Measurements from ENCODE around the gene STMN3.
A peak's percentile ranks its signal among the peaks of the same experiment; 100 is the strongest.
"Not testable (repeated sequence)": the region's sequence is repeated elsewhere in the genome, so short reads cannot be mapped to it uniquely, and the experiment has no call there.

STMN3 gene

DNA sequence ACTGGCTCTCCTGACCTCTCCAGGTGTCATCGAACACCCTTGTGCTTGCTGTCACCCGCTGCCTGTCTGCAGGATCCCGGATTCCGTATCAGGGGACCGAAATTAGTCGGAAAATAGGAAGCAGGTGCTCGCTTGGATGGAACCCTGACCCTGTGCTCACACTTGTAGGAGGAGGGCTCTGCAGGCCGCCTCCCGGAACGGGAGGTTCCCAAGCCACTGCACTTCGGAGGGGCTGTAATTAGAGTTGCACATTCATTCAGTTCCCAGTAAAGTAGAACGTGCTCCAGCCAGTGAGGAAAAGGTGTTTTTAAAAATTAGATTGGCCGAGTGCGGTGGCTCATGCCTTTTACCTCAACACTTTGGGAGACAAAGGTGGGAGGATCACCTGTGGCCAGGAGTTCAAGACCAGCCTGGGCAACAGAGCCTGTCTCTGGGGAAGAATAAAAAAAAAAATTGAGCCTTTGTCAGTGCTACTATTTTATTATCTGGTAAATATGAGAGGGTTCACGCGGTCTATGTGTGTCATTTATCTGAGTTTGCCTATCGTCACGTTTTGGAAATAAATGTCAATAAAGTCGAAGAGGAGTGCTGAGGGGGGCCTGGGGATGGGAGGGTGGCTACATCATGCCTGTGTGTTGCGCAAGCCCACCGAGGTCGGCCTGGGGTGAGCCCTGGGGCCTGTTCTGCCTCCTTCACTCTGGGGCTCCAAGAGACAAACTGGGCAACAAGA, 24.8 kb downstream of the STMN3 start:
- peak; percentile 89 for DNase-seq

- no peak for DNase-seq
Observed at GRCh38 chr20:63627751-63628245, 25.4 kb downstream of the STMN3 start.

- peak; percentile 96 for DNase-seq
Observed at GRCh38 chr20:63627129-63627750, 26.0 kb downstream of the STMN3 start.

DNA sequence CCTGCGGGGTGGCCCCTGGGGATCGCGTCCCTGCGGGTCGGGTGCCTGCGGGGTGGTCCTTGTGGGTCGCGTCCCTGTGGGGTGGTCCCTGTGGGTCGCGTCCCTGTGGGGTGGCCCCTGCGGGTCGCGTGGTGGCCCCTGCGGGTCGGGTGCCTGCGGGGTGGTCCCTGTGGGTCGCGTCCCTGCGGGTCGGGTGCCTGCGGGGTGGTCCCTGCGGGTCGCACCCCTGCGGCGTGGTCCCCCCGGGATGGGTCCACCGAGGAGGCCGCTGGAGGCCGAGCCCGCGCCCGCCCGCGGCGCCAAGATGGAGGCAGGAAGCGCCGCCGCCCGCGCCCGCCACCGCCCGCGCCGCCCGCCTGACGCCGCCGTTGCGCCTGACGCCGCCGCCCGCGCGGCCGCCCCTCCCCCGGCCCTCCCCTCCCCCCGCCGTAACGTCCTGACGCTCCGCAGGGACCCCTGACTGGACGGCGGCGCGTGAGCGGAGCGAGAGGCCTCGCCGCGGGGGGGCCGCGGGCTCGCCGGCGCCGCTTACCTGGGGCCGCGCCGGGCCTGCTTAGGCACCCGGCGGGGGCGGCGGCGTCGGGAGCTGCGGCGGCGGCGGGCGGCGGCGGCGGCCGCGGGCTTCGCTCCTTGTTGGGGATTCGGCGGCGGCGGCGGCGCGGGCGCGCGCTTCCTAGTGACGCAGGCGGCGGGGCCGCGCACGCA, 26.6 kb downstream of the STMN3 start, which contains the start of gene GMEB2:
Gene GMEB2 (minus strand): TSS at position 678 of the 705 bp plus-strand sequence. CDS start 7,704 bp downstream, outside the sequence.
- DNase-seq, result peak; percentile 73

DNA sequence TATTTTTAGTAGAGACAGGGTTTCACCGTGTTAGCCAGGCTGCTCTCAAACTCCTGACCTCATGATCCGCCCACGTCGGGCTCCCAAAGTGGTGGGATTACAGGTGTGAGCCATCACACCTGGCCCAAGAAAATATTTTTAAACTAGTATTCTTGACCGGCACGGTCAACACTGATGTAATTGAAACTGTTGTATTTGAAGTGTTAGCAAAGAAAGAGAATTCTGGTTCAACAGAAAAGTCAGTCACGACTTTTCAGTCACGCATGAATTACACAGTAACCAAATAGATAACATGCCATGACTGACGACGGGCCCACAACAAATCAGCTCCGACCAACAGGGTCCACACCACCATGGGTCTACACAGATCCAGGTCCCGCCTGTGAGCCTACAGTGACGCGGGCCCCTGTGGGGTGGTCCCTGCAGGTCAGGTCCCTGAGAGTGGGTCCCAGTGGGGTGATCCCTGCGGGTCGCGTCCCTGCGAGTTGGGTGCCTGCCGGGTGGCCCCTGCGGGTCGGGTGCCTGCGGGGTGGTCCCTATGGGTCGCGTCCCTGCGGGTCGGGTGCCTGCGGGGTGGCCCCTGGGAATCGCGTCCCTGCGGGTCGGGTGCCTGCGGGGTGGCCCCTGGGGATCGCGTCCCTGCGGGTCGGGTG, 27.3 kb downstream of the STMN3 start:
- DNase-seq, result no peak

DNA sequence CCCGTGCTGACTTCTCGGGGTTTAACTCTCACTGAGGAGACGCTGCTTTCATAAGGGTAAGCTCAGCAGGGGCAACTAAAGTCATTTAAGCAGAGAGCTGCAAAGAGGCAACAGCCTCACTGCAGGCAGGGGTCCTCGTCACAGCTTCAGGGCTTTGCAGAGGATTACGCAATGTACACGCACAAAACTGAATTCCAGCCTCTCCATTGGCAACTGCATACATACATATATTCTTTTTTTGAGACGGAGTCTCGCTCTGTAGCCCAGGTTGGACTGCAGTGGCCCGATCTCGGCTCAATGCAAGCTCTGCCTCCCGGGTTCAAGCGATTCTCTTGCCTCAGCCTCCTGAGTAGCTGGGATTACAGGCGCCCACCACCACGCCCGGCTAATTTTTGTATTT, 28.7 kb downstream of the STMN3 start:
- no peak for DNase-seq

GRCh38 chr20:63622732-63623131, 30.5 kb downstream of the STMN3 start:
- DNase-seq, result no peak

DNA sequence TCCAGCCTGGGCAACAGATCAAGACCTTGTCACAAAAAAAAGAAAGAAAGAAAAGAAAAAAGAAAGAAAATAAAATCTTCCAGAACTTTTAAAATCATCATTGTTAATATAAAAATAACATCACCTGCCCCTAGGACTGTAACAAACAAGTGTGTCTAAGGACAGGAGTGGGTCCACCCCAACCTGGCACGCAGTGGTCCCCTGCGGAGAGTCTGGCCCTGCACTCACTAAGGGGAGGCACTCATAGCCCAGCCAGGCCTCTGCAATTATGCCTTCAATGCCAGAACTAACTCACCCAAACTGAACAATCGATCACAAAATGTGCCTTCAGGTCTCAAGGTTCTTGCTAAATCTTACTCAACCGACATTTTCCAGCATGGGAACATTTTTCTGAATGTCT, 31.1 kb downstream of the STMN3 start:
- no peak for DNase-seq

DNA sequence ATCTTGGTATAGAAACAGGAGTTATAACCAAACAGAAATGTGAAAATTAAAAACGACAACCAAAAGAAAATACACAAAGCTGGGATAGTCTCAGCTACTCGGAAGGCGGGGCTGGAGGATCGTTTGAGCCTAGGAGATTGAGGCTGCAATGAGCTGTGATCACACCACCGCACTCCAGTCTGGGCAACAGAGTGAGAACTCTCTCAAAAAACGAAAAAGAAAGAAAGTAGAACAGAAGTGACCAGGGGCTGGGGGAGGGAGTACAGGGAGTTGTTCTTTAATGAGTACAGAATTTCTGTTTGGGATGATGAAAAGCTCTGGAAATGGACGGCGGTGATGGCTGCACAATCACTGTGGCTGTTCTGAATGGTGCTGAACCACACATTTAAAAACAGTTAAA, 32.2 kb downstream of the STMN3 start:
- DNase-seq, result no peak

DNA sequence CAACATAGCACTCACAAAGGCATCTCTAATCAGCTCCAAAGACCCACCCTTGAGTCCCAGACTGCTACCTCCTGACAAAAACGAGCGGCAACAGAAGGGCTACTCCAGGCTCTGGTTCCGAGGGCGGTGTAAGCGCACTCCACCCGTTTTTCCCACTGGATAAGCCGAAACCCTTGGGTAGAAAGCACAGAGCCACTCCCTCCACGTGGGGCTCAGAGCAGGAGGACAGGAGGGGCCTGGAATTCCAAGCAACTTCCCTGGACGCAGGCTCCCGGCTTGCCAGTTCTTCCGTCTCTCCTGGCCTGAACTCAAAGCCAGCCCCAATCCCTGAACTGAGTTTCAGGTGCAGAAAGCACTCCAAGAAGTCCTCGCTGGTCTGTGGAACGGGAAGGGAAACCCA, 33.7 kb downstream of the STMN3 start:
- no peak for DNase-seq

DNA sequence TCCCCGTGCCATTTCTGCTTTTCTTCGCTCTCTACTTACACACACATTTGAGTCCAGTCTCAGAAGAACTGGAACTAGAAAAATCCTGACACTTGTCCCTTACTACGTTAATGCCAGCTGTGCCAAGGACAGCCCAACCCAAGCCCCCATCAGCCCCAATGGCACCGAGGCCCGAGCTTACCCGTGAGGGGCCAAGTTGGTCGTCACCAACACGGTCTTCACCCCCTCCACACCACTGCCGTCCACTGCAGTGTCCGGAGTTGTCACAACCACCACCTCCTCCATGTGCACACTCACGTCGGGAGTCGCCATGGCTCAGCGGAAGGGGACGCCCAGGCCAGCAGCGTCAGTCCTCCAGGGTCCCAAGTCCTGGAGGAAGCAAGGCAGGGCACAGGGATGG, 34.1 kb downstream of the STMN3 start:
- DNase-seq, result no peak

DNA sequence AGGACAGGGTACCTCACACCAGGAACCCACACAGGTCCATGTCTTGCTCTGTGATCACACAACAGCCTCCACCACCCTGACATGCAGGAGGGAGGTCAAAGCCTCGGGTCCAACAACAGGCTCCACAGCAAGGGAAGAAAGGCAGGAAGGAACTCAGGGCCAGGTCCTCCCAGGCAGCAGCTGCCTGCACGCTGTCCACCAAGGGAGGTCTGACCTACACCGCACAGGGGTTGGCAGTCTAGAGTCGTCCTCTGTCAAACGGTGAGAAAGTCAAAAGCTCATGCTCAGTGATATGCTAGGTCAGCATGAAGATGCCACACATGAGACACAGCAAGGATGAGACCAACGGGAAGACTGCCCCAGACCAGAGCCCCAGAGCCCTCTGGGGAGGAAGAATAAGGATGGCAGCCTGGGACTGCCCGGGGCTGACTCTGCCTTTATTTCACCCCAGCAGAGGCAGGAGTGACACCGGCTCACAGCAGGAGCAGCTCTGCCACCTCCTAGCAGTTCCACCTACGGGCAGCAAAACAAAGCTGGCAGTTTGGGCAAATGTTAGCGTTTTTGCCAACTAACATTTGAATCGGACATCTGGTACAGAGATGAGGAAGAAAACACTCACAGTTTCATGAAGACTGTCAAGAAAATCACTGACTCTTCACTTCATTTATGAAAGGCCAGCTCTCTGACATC, 34.8 kb downstream of the STMN3 start:
- no peak for DNase-seq

DNA sequence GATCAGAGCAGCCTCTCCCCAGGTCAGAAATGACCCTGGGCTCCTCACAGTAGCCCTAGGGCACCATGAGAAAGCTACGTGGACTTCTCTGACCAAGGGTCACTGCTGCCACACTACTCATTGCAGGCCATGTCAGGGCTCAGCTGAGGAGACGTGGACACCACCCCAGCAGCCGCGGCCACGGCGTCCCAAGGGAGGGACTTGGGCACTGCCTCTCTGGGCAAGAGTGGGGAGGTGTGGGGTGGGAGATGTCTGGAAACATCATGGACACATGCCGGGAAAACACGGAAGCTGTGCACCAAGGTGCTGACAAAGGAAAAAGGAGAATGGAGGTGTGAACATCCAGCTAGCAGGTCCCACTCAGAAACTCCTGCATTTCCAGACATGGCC, 35.4 kb downstream of the STMN3 start:
- no peak for DNase-seq

GRCh38 chr20:63617092-63617875, 35.9 kb downstream of the STMN3 start:
- no peak for DNase-seq

DNA sequence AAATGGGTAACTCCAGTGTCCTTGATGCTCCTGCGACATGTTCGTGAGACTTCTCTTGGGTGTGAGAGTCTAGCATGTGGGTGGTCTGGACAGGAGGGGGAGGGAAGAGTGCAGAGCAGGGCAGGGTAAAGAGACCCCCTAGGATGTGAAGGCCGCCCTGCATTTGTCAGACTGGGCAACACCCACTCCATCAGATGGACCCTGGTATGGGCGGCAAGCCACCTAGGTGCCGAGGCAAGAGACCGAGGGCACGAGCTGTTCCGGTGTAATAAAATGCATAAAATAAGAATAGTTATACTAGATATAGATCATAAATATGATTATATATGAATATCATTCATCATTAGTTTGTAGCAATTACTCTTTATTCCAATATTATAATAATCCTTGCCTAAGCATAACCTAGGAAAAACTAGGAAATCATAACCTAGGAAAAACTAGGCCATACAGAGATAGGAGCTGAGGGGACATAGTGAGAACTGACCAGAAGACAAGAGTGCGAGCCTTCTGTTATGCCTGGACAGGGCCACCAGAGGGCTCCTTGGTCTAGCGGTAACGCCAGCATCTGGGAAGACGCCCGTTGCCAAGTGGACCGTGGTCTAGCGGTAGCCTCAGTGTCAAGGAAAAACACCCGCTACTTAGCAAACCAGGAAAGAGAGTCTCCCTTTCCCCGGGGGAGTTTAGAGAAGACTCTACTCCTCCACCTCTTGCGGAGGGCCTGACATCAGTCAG, 39.2 kb downstream of the STMN3 start:
- DNase-seq, result not testable (repeated sequence)

- no peak for DNase-seq
Observed at GRCh38 chr20:63612276-63612931, 40.8 kb downstream of the STMN3 start.

DNA sequence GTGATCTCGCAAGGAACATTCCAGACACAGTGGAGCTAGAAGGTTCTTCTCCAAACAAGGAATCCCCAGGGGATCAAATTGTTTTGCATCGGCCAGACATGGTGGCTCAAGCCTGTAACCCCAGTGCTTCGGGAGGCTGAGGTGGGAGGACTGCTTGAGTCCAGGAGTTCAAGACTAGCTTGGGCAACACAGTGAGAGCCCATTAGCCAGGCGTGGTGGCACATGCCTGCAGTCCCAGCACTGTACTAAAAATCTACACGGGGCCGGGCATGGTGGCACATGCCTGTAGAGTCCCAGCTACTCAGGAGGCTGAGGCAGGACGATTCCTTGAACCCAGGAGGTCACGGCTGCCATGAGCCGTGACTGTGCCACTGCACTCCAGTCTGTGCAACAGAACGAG, 41.6 kb downstream of the STMN3 start:
- no peak for DNase-seq

DNA sequence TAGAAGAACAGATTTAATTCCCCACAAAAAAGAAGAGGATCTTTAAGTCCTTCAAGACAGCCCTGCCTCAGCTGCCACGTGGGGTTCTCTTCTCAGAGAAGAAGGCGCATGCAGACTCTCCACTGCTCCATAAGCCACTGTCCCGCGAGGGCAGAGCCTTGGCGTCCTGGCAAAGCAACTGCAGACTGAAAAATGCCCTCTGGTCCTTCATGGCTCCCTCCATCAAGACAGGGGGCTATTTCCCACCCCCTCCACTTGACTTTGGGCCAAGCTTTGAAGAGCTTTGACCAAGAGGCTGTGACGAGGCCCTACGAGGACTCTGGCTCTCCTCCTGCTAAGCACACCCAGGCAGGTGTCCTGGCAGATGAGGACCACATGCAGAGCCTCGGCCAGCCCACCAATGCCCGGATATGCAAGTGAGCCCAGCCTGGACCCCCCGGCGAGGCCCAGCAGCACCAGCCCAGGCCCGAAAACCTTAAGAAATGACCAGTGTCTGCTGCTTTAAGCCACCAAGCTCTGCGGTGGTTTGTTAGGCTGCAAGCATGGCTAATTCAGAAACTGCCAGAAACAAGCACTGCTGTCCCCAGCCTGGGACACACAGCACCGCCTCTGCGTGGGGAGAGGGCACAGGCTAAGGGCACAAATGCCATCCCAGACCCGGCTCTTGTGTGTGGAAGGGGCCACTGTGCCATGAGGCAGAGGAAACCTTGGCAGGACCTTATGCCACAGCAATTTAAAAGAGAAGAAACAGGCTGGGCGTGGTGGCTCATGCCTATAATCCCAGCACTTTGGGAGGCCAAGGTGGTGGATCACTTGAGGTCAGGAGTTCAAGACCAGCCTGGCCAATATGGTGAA, 42.4 kb downstream of the STMN3 start:
- DNase-seq, result no peak

DNA sequence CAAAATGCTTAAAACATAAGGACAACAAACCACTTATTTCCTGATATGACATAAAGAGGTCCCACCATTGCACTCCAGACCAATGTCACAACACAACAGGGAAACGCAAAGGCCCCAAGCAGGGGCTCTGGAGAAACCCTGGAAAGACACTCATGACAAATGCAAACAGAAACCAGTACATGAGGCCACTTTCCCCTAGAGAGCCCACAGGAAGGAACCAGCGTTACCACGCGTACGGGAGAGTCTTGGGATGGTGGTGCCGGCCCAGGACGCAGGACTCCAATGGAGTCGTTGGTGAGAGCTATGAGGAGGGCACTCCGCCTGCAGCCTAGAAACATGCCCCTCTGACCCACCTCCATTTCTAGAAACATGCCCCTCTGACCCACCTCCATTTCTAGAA, 46.5 kb downstream of the STMN3 start:
- no peak for DNase-seq

- no peak for DNase-seq
Observed at GRCh38 chr20:63602321-63602720, 50.9 kb downstream of the STMN3 start.

Data from activated CD4-positive, alpha-beta T cell treated with anti-CD3 and anti-CD28 coated beads, Interleukin-2, amount 50 U/mL, for 16 hours (primary cell).